UCSD-AML1 (cell line): ENCODE results near the gene TRAPPC8.
"Not testable (repeated sequence)": the region's sequence is repeated elsewhere in the genome, so short reads cannot be mapped to it uniquely, and the experiment has no call there.

Experiments
- DNase-seq: peaks from one replicate; lab custom pipeline; 2025; ENCODE audit not compliant: unreplicated experiment; lab: John Stamatoyannopoulos, UW

The TRAPPC8 gene

DNA sequence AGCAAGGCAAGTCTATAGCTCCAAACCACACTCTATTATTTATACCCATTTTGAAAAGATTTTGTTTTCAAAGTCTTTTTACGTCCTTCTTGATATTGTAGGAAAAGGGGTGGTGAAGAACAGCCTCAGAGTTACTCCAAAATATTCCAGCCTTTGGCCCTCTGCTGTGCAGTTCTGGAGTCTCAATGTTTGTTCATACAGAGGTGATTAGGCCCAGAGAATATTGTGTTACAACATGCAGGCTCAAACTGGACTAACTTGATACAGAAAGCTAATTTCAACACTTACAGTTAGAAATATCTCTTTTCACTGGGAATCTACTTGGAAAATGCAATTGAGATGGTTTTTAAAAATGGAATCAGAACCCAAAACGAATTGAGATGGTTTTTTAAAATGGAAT lies 141.8 kb downstream of the TRAPPC8 start:
- DNase-seq: no peak

DNA sequence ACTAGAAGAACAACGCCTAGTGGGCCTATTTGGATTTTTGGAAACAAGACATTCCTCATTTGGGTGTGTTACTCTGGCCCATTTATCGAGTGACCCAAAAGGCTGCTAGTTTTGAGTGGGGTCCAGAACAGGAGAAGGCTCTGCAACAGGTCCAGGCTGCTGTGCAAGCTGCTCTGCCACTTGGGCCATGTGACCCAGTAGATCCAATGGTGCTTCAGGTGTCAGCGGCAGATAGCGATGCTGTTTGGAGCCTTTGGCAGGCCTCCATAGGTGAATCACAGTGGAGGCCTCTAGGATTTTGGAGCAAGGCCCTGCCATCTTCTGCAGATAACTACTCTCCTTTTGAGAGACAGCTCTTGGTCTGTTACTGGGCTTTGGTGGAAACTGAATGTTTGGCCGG lies 143.7 kb downstream of the TRAPPC8 start:
- DNase-seq: not testable (repeated sequence)

DNA sequence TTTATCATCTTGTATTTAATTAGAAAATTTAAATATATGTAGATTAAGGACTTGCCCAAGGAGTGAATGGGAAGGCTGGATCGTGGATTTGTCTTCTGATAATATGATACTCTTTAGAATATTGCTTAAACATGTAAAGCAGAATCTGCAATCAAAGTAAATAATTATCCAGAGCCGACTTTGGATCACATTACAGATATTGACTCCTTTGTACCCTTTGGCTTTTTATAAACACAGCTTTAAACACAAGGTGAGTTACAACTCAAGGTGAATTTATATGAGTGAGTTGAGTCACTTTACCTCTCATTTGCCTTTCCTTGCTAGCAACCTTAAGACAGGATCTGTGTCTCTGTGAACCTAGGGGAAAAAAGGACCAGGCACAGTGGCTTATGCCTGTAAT lies 144.5 kb downstream of the TRAPPC8 start:
- DNase-seq: no peak

DNA sequence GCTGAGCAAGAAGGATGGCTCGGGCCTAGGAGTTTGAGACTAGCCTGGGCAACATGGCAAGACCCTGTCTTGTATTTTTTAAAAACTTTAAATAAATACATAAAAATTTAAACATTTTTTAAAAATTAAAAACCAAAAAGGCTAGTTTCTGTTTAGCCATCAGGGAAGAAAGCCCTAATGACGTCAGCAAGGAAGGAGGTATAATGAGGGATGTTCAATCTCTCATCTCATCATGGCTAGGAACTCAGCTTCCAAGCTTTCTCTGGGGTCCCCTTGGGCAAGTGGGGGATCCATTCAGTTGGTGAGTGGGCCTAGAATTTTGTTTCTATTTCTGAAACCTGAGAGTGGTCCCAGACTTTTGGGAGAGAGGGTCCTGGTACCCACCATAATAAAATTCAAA lies 147.2 kb downstream of the TRAPPC8 start:
- no peak for DNase-seq

DNA sequence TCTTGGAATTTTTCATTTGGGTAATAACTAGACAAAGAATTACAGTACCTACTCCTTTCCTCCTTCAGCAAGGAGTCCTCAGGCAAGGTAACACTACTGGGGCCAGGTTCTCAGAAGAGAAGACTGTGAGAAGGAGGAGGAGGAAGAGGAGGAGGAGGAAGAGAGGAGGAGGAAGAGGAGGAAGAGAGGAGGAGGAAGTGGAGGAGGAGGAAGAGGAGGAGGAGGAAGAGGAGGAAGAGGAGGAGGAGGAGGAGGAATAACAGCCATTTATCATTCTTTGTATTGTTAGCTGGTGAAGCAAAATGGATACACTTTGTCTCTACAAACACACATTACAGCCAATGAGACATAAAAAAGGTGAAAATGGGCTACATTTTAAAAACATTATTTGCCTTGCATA lies 149.4 kb downstream of the TRAPPC8 start:
- no peak for DNase-seq

DNA sequence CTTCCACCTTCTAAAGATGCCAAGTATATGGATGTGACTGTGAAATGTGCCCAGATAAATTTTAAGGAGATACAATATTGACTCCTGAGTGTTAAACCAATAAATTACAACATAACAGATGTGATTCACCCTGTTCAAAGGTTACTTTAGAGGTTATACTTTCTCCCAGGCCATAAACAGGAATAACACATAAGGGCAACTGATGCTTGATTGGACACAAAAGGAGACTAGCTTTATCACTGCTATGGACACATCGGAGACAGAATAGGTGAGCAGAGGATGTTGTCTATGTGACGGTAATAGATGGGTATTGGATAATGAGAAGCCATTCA lies 150.4 kb downstream of the TRAPPC8 start:
- DNase-seq: no peak

DNA sequence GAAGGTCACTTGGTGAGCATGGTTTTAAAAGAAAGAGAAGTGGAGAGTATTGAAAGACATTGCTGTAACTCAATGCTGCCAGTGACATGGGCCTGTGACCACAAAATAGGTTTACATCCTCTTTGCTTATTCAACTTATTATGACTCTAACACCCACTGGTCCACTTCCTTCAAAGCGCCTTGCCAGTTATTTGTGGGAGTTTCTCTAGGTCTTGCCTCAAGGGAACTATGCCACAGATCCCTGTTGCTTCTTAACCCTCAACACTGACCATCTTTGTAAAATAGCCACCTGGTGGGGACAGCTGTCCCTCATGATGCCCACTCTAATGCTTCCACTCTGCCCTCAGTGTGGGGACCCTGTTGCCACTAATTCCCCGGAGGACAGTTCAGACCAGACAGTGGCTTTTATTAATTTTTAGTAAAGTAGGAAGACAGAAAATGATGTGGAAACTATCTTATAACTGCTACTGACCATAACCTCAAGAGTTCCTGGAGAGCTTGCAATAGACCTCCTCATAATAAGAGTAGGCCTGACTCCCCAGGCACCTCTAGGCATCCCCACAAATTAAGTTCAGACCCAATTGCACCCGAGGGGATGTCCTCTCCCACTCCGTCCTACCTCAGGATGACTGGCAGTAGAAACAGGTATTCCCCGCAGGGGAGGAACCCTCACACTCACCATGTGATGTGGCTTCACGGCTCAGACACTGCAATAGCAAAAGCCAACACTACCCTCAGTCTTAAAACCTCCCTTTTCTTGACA lies 150.9 kb downstream of the TRAPPC8 start:
- peak; percentile 22 for DNase-seq

DNA sequence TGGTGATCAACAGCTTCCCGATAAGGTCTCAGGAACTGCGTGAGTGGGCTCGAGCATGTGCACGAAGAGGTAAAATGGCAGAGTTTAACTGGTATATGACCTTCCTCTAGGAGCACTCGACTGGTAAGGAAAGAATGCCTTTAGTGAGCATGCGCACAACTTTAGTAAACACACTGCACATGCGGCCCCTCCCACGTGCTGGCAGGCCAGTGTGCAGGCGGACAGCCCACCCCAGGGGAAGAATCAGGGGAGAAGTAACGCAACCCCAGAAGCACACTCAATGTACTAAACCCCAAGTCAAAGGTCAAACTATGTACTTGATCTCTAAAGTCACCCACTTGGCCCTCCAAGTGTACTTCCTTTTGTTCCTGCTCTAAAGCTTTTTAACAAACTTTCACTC lies 153.5 kb downstream of the TRAPPC8 start:
- no peak for DNase-seq

DNA sequence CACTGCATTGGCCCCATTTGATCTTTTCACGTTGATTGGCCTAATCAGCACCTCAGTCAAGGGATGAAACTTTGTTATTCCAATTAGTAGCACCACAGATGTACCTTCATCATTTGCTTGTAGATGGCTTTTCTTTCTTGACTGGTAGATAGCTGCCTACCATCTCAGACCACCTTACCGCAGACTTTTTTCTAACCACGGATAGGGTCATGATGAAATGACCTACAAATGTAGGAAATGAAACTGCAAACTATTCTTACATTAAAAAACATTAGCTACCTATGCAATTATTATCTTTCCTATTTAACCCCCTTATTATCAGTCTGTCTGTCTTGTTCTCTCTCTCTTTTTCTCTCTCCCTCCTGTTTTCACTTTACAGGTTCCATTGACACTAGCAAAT lies 159.9 kb downstream of the TRAPPC8 start:
- no peak for DNase-seq
